GM06990 (cell line): ENCODE measurements around the gene NOL4L.
"Not testable (repeated sequence)": the region's sequence is repeated elsewhere in the genome, so short reads cannot be mapped to it uniquely, and the experiment has no call there.

Experiments used
- DNase-seq: peaks from one replicate; pipeline ENCODE4 v3.0.0-alpha.2; 2011; ENCODE audit not compliant: insufficient read length; ENCODE audit errors: extremely low read depth
- H3K27me3 ChIP-seq: replicated peaks from 2 replicates; pipeline ENCODE4 v1.6.0; 2011; ENCODE audit warnings: low read length; ENCODE audit not compliant: control insufficient read depth, insufficient read depth
- H3K36me3 ChIP-seq: 2 replicates; pipeline ENCODE4 v1.5.1; 2011; ENCODE audit warnings: low read length; ENCODE audit not compliant: control insufficient read depth, insufficient read depth
- H3K4me3 ChIP-seq: replicated peaks from 2 replicates; pipeline ENCODE4 v1.5.1; 2011; ENCODE audit warnings: low read depth, mild to moderate bottlenecking, control low read depth, low read length
- TF ChIP-seq, protein P1 (sequence below): IDR thresholded peaks from 2 replicates; pipeline ENCODE4 v1.5.1; 2011; ENCODE audit warnings: low read length, control low read depth, mild to moderate bottlenecking, inconsistent platforms; ENCODE audit not compliant: insufficient read depth, poor library complexity, severe bottlenecking

Gene NOL4L

DNA sequence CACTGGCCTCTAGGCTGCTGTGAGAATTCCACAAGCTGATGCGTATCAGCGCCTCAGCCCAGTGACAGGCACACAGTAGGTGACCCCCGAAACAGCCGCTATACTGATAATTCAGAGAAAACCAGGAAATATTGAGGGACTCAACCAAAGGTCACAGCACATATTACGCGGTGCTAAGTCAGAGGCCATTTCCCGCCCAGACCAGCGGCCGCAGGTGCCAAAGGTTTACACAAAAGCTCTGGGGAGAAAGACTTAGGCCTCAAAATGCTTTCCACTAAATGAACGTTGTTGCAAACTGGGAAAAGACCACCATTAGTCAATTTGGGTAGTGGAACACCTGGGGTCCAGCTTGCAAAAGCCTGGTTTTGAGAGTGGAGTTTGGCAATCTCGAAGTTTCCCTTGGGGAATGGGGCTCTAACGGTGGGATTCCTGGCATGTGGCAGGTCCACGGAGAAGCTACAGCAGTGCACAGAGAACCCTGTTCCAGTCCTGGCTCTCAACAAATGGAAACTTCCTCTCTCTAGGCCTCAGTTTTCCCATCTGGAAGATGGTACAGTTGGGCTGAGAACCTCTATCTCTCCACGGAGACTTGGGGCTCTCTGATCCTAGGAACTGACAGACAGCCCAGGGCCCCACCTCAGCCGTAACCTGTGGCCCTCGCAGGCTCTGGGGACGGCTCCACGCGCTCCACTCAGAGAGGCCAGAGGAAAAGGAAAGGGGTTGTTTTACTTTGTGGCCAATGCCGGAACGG, 4.7 kb downstream of the NOL4L start:
- H3K4me3 ChIP-seq: no peak overlapping the region
- DNase-seq: no peak
- no peaks in the 10 kb centered on the region for H3K36me3 ChIP-seq
- TF ChIP-seq, protein P1, sequence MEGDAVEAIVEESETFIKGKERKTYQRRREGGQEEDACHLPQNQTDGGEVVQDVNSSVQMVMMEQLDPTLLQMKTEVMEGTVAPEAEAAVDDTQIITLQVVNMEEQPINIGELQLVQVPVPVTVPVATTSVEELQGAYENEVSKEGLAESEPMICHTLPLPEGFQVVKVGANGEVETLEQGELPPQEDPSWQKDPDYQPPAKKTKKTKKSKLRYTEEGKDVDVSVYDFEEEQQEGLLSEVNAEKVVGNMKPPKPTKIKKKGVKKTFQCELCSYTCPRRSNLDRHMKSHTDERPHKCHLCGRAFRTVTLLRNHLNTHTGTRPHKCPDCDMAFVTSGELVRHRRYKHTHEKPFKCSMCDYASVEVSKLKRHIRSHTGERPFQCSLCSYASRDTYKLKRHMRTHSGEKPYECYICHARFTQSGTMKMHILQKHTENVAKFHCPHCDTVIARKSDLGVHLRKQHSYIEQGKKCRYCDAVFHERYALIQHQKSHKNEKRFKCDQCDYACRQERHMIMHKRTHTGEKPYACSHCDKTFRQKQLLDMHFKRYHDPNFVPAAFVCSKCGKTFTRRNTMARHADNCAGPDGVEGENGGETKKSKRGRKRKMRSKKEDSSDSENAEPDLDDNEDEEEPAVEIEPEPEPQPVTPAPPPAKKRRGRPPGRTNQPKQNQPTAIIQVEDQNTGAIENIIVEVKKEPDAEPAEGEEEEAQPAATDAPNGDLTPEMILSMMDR: no peak
- no peaks in the 10 kb centered on the region for H3K27me3 ChIP-seq

DNA sequence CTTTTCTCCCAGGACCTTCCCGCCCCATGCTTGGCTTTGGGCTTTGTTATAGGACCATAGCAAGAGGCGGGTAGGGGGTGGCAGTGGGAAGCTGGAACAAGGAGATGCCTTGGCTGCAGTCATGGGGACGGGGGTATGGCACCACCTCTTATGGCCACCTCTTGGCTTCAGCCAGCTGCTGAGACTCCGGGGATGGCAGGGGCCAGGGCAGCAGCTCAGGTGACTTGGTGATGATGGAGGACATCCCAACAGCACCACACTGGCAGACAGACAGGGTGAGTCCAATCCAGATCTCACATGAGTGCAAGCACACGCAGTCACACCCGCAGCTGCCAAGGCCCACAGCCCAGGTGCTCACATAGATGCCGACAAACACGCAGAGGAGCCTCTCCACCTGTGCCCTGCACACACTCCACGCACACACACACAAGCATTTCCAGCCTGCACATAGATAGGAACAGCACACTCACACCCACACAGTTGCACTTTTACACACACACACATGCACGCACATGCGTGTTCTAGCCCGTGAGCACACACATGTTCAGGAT, 6.2 kb downstream of the NOL4L start:
- Histone ChIP-seq H3K27me3 (no peaks in the 10 kb centered on the region), H3K4me3 (no peak overlapping the region), H3K36me3 (no peaks in the 10 kb centered on the region)
- TF ChIP-seq, protein P1: no peak
- no peak for DNase-seq

DNA sequence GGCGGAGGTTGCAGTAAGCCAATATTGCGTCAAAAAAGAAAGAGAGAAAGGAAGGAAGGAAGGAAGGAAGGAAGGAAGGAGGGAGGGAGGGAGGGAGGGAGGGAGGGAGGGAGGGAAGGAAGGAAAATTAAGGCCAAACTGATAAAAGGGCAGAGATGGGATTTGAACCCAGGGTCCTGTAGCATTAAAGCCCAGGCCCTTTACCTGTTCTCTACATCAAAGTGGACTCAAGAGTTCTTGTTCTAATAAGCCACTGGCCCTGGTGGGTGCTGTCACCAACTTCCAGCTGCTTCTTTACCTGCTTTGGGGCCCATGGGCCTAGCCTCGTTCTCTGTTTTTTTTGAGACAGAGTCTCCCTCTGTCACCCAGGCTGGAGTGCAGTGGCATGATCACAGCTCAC, 7.1 kb downstream of the NOL4L start:
- DNase-seq: not testable (repeated sequence)

DNA sequence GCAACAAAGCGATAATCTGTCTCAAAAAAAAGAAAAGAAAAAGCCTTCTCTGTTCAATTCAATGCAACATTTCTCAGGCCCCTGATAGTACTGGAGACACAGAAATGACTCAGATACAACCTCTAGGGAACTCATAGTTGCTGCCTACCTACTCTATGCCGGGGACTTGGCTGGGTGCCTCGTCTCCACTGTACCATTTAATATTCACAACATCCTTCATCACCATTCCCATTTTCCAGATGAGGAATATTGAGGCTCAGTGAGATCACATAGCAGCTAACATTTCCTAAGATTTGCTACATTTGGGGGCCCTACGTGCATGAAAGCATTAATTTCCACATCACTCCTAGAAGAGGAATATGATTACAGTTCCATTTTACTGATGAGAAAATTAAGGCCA, 7.5 kb downstream of the NOL4L start:
- H3K4me3 ChIP-seq: no peak overlapping the region
- TF ChIP-seq, protein P1: no peak
- no peak for DNase-seq
- H3K27me3 ChIP-seq: no peaks in the 10 kb centered on the region
- no peaks in the 10 kb centered on the region for H3K36me3 ChIP-seq

More for the DNA sequence above, 7.1 kb downstream of the NOL4L start:
- not testable (repeated sequence) for H3K4me3 ChIP-seq, H3K27me3 ChIP-seq, H3K36me3 ChIP-seq

DNA sequence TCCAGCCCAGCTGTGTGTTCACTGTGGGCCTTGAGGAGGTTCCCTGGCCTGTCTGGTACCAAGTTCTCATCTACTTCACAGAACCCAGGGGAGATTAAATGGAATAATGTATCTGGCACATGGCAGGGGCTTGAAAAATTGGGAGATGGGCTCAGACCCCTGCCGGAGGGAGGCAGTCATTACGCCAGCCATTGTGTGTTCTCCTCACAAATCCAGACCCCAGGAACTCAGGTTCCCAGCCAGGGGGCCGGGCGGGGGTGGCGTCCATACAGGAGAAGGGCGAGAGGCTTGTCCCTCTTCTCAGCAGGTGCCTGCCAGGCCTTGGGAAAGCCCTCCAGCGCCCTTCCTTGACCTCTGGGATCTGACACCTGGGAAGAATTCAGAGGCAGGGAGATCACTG, 8.1 kb downstream of the NOL4L start:
- Histone ChIP-seq H3K36me3 (no peaks in the 10 kb centered on the region), H3K27me3 (no peaks in the 10 kb centered on the region), H3K4me3 (no peak overlapping the region)
- TF ChIP-seq, protein P1: no peak
- DNase-seq: no peak

DNA sequence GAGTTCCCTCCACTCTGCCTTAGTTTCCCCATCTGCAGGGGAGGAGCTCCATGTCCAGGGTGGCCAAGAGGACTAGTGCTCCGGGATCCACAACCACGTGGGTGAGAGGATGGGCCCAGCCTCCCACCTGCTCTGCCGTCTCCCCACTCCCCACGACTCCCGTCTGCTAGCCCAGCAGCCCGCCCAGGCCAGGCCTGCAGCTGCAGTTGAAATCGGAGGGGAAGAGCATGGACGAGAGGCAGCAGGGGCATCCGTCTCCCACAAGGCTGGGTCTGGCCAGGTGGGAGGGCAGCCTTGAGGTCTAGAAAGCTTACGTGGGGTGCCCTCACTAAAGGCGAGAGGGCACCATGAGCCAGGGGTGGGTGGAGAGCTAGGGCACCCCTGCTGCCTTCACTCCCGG, 8.6 kb downstream of the NOL4L start:
- TF ChIP-seq, protein P1: no peak
- Histone ChIP-seq H3K27me3 (no peaks in the 10 kb centered on the region), H3K36me3 (no peaks in the 10 kb centered on the region), H3K4me3 (no peak overlapping the region)
- no peak for DNase-seq
